Measurements from ENCODE around the gene AMBRA1.

- no peak for TF ChIP-seq OSR1 (CRISPR knock-in tag; IDR thresholded peaks at IDR 0.05)
- TF ChIP-seq PATZ1 (CRISPR knock-in tag; IDR thresholded peaks at IDR 0.05; ENCODE audit: borderline replicate concordance), result no peak
- no peak for TF ChIP-seq SNAI2 (CRISPR knock-in tag; IDR thresholded peaks at IDR 0.05)
- TF ChIP-seq ZFP3 (CRISPR knock-in tag; IDR thresholded peaks at IDR 0.05), result no peak
- no peak for TF ChIP-seq PPARA (CRISPR knock-in tag; IDR thresholded peaks at IDR 0.05; ENCODE audit: borderline replicate concordance)
- no peak for TF ChIP-seq POU6F1 (CRISPR knock-in tag; IDR thresholded peaks at IDR 0.05; ENCODE audit: borderline replicate concordance, low read depth)
Measured at GRCh38 chr11:46450846-46451477, 142.9 kb downstream of the AMBRA1 start.

All from SK-N-SH treated with all-trans-retinoic acid at 6 μM for 48 hours (cell line).